GM18868 (cell line): Measurements from ENCODE around the gene RBM19.
A peak's percentile ranks its signal among the peaks of the same experiment; 100 is the strongest.

Experiments used
- ATAC-seq: cut with Tn5 transposase; IDR thresholded peaks from one replicate; pipeline ENCODE4 v1.9.1; 2021; ENCODE audit warnings: mild to moderate bottlenecking, moderate library complexity; ENCODE audit not compliant: unreplicated experiment

Gene RBM19

GRCh38 chr12:113862590-113863454 is 103.3 kb downstream of the RBM19 start:
- ATAC-seq, result peak; percentile 64

- no peak for ATAC-seq
Observed at GRCh38 chr12:113861708-113862312, 104.3 kb downstream of the RBM19 start.

DNA sequence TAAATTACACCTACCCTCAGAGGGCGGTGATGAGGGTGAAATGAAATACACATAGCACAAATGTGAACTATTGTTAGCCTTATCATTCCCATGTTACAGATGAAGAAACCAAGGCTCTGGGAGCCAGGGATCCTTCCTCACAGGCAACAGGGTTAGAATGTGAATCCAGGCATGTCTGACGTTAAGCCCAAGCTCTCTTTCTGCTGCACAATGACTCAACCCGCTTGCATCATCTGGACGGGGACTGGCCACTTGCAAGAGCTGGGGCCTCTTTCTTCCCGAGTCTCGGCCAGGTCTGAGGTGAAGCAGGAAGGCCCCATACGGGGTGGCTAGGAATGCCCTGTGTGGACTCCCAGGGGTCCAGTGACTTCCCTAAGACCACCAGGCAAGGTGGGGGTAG is 105.2 kb downstream of the RBM19 start:
- no peak for ATAC-seq

DNA sequence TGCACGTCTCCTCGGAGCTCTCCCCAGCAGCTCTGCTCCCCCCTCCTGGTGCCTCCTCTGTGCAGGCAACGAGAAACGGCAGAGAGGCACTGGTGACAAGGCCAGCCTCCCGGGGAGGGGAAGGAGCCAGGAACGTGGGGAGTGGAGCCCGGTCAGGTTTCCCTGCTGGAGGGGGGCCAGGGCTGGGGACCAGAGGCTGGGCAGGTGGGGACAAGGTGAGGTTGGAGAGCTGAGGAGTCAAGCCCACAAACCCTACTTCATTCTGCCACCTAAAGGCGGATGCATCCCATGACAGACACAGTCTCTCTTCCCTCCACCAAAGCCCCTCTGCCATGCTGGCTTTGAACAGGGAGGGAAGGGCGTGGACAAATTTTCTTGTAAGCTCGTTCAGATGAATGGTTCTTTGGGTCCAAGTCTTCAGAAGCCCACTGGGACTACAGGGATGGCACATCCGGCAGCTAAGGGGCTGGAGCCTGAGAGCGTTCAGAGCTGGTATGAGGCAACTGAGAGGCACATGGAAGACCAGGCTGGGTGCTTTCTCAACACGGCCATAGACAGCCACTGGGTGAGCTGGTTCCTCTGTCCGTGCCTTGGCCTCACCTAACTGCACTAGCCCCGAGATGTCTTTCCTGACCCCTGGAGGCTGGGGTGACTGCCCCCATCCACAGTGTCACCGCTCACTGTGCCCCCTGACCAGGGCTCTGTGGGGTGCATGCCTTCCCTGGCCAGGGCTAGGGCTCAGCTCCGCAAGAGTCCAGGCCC is 105.9 kb downstream of the RBM19 start:
- no peak for ATAC-seq

DNA sequence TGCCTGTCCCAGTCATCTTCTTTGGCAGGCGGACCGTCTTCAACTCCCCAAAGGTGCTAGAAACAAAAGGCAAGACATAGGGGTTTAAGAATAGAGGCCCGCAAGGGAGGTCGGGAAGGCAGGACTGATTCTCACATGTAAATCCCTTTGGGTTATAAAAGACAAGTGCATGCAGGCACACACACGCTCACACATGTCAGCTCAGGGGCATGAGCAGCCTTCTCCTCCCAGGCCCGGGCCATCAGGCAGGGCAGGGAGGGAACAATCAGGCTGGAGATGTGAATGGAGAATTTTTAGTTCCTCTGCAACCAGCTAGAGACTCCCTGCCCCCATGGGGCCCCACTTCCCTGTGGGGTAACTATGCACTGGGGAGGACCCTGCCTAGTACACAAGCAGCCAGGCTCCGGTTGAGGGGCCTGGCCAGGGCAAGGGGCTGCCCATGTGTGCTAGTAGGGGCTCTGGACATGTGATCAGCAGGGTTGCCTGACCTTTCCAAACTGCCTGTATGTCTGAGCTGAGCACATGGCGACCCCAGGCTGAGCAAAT is 107.2 kb downstream of the RBM19 start:
- ATAC-seq, result no peak

GRCh38 chr12:113857371-113857770 is 108.8 kb downstream of the RBM19 start:
- no peak for ATAC-seq

- no peak for ATAC-seq
Observed at GRCh38 chr12:113855998-113856397, 110.1 kb downstream of the RBM19 start.

GRCh38 chr12:113854385-113855142 is 111.6 kb downstream of the RBM19 start:
- ATAC-seq, result no peak

- ATAC-seq, result no peak
Observed at GRCh38 chr12:113853491-113853890, 112.6 kb downstream of the RBM19 start.

DNA sequence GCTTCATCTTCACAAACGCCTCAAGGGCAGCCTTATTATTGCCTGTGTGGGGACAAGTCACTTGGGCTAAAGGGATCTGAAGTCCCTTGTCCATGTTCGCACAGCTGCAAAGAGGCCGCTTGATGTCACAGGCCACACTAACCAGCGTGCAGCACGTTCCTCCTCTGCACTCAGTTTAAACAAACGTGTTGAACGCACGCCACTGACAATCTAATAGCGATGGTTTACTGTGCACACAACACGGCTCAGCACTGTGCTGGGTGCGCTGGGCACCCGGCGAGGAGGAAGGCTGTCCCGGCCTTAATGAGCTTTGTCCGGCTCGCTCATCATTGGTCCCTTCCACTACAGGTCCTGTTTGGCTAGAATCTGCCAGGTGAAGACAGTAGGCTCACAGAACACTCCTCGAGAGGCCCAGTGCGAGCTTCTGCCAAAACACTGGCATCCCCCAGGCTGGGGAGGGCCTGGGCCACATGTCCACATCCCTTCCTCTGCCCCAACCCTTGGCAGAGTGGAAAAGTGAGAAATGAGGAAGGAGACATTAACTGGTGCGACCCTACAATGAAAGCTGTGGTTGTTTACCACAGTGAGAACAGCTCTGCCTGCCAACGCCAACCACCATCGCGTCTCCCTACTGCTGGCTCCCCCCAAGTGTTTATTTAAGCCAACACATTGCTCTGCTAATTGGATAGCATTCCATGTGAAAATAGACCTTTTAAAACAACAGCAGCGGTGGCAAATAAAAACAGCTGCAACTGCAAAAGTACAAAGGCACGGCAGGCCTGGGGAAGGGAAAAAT is 113.2 kb downstream of the RBM19 start:
- no peak for ATAC-seq

DNA sequence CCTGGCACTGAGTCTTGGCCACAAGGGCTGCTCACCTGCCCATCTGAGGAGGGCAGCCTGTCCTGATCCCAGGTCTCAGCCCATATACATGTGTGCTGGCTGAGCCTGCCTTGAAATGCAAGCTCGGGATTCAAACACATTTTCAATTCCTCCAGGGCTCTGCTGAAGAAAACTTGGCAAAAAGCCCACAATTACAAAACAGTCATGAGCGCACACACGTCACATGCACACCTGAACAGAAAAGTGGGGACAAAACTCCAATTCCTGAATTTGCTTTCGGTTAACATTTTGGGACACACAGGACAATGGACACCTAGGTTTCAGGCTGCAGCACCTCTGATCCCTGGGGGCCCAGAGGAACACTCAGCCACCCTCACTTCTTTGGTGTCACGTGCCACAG is 113.9 kb downstream of the RBM19 start:
- no peak for ATAC-seq

DNA sequence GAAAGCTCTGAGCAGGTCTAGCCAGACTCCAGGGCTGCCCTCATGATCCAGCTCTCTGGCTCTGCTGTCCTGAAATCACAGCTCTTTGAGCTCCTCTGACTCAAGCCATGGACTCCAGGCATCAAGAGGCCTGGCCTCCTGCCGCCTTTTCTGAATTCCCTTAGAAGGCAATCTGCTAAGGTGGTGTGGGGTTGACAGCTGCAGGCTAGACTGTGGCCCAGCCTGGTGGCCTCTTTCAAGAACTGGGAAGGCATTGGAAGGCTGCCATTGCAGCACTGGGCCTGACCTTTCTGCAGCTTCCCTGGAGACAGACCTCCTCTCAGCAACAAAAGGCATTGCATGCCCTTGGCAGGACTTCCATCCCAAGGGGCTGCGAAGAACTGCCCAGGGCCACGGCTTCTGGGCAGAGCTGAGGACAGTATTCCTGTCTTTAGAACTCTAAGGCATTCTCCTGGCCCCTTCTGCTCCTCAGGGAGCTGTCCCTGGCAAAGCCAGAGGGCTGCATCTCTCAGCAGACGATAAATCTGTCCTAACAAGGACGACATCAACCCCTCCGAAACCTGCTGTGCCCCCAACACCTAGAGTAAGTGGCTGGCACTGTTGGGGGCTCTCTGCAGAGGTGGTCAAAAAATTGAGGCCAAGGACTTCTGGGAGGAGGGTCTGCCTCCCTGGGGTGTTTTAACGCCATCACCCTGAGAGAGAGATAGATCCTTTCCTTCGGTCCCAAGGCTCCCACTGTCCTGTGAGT is 115.6 kb downstream of the RBM19 start:
- ATAC-seq, result no peak

DNA sequence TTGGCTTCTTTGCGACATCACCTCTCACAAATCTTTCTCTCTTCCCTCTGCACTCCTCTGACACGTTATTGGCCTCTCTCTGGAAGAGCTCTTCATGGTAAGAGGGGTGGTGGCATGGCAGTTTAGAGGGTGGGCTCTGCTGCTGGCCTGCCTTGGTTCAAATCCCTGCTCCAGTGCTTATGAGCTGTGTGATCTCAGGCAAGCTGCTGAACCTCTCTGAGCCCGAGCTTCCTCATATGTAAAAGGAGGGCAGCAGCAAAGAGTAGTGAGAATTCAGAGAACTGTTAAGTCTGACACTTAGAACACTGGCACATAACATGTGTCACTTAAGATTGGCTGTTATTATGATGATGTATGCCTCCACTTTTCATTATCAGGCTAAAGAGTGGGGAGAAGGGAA is 118.3 kb downstream of the RBM19 start:
- ATAC-seq, result no peak

DNA sequence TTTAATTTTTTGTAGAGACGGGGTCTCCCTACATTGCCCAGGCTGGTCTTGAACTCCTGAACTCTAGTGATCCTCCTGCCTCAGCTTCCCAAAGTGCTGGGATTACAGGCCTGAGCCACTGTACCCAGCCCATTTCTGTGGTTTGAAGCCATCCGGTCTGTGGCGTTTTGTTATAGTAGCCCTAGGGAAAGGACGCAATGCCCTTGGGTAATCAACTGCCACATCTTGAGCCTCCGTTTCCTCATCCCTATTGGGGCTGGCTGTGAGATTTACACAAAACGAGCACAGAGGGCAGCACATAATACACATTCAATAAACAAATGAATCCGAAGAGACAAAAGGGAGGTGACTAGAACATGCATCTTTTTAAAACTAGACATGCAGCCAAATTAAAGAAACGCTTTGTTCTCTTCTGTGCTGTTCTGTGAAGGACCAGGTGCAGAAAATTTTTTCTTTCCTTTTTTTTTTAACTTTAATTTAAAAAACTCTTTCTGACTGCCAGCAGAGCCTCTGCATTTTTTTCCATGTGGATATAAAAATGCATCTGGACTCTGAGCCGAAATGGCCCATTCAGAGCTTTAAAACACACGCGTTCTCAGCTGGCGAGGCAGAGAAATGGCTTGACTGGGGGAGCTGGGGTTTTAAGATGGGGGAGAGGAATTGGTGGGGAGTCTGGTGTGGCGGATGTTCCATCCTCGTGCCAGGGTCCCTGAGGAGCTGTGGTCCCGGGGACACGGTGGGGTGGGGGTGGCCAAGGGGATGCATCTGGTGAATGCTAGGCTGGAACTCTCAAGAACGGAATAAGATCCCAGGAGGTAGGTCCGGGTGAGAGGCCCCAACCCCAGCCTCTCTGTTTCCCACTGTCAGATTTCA is 119.0 kb downstream of the RBM19 start:
- no peak for ATAC-seq

DNA sequence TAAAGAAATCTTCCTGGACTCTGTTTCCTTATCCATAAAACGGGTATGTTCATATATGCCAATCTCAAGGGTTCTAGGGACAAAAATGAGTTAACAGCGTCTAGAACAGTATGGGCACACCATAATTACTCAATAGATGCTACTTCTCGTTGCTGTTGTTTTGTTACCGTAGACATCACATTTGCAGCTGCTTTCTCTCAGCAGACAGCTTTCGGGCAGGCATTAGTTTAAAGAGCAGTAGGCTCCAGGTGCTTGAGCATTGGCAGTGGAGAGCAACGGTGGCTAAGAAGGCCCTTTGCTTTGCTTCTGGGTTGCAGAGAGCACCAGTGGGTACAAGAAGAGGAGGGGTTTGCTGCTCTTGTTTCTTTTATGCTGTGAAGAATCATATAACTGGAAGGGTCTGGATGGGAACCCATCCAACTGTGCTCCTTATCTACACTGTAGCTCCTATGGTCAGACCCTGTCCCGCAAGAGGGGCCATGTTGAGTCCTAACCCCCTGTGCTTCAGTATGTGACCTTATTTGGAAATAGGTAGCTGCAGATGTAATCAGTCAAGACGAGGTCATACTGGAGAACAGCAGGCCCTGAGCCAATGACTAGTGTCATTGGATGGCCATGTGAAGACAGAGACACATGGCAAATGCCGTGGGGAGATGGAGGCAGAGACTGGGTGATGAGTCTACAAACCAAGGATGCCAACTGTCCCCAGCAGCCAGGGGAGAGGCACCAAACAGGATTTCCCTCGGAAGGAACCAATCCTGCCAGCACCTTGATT is 120.0 kb downstream of the RBM19 start:
- ATAC-seq, result no peak

DNA sequence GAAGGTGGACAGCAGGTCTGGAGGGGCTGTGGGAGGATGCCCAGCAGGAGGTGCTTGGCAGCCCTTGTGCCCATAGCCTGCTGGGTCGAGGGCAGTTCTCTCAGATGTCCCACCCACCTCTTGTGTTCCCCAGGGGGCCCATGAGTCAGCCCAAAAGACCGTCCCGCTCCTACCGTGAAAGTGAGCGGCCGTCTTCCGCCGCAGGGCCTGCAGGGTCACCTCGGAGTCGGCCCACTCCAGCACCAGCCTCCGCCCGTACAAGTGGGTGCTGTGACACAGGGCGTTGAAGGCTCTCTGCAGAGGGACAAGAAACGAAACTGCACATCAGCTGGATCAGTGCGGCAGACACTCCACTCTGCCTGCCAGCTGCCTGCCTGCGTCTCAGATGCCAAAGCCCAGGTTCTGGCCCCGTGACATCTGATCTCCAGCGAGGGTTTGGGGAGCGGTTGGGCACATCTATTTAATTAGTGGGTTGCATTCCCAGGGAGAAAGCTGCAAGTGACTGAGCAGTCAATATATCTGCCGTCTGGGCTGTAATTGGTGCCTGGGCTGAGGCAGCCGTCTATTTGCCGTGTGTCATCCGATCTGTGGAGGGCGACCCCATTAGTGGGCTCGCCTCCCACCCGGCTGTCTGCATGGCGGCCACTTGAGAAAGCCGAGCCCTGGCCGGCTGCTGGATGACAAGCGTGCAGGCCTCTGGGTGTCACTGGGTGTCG is 121.5 kb downstream of the RBM19 start:
- no peak for ATAC-seq

- ATAC-seq, result no peak
Observed at GRCh38 chr12:113842699-113843098, 123.4 kb downstream of the RBM19 start.
